HG03175 (cell line): ENCODE data around the gene BATF3.

Source experiments
- ATAC-seq: cut with Tn5 transposase; IDR thresholded peaks from one replicate; pipeline ENCODE4 v1.9.1; 2021; ENCODE audit warnings: mild to moderate bottlenecking, moderate library complexity; ENCODE audit not compliant: unreplicated experiment

The BATF3 gene

GRCh38 chr1:212638492-212639151 lies 61.0 kb downstream of the BATF3 start:
- no peak for ATAC-seq

- ATAC-seq = no peak
Observed at GRCh38 chr1:212637902-212638301, 61.7 kb downstream of the BATF3 start.
